A673 (cell line): ENCODE measurements around the gene CALR3. TPM values are rescaled to one million over a fixed set of nuclear protein-coding genes. Genes with fewer than 3 reads are reported as not detected.

Source experiments
- BruUV-seq: library from RNA; stranded (reverse); fragments of 400-500 nt; replicated peaks from 2 replicates; lab custom pipeline; 2021; lab: Mats Ljungman, UMichigan
- CTCF ChIA-PET: fragments of 300-600 bp; sonication (Branson Sonifier 250); formaldehyde crosslinking; loops from one replicate; lab custom pipeline; 2022; ENCODE audit warnings: antibody characterized with exemption; lab: Charles Lee
- POLR2A ChIA-PET: fragments of 300-600 bp; sonication (Branson Sonifier 250); formaldehyde crosslinking; loops from one replicate; lab custom pipeline; 2022; ENCODE audit warnings: antibody characterized with exemption; ENCODE audit not compliant: low non-redundant PET; lab: Charles Lee
- DNase-seq: peaks from one replicate; pipeline ENCODE4 v3.0.0-alpha.2; 2015; ENCODE audit warnings: low spot score
- H3K27ac ChIP-seq: fragments of 200-600 bp; sonication (generic); 2 replicates; pipeline ENCODE4 v1.5.1; 2016; ENCODE audit warnings: mixed run types, low read depth, mild to moderate bottlenecking, mixed read lengths, antibody characterized with exemption, low read length; ENCODE audit not compliant: poor library complexity, severe bottlenecking
- H3K27me3 ChIP-seq: fragments of 200-600 bp; sonication (generic); replicated peaks from 2 replicates; pipeline ENCODE4 v1.6.1; 2017; ENCODE audit warnings: mixed run types, low read depth, mild to moderate bottlenecking, mixed read lengths, antibody characterized with exemption, low read length; ENCODE audit not compliant: insufficient read depth, poor library complexity
- H3K36me3 ChIP-seq: fragments of 200-600 bp; sonication (generic); 2 replicates; pipeline ENCODE4 v1.6.1; 2016; ENCODE audit warnings: mixed run types, mild to moderate bottlenecking, mixed read lengths, antibody characterized with exemption, low read length; ENCODE audit not compliant: insufficient read depth, poor library complexity, severe bottlenecking
- H3K4me1 ChIP-seq: fragments of 200-600 bp; sonication (generic); 2 replicates; pipeline ENCODE4 v1.6.1; 2017; ENCODE audit warnings: mixed run types, mild to moderate bottlenecking, mixed read lengths, antibody characterized with exemption, low read length; ENCODE audit not compliant: insufficient read depth, poor library complexity, severe bottlenecking
- H3K4me3 ChIP-seq: fragments of 200-600 bp; sonication (generic); 2 replicates; pipeline ENCODE4 v1.5.1; 2016; ENCODE audit warnings: low read depth, mixed run types, mild to moderate bottlenecking, mixed read lengths, low read length; ENCODE audit not compliant: poor library complexity, severe bottlenecking
- H3K9me3 ChIP-seq: fragments of 200-600 bp; sonication (generic); 2 replicates; pipeline ENCODE4 v1.6.1; 2016; ENCODE audit warnings: mixed run types, low read depth, mild to moderate bottlenecking, mixed read lengths, antibody characterized with exemption, low read length; ENCODE audit not compliant: poor library complexity, severe bottlenecking
- EZH2 ChIP-seq: fragments of 200-600 bp; sonication (generic); IDR thresholded peaks from 2 replicates; pipeline ENCODE4 v1.6.1; 2017; ENCODE audit warnings: borderline replicate concordance, low read depth, mild to moderate bottlenecking, mixed read lengths, antibody characterized with exemption, low read length; ENCODE audit not compliant: poor library complexity, severe bottlenecking
- intact Hi-C: fragments of 100-400 bp; cut with micrococcal nuclease; formaldehyde crosslinking; loops from one replicate; pipeline ENCODE4 v1.10.0; 2022; ENCODE audit not compliant: unreplicated experiment
- total RNA-seq: library from RNA; stranded (reverse); gene quantifications from 2 replicates; pipeline ENCODE4 v1.2.3, GENCODE V29; 2021
- TF ChIP-seq, protein P1 (sequence below): fragments of 300-800, 200-600 bp; sonication (generic); conservative IDR thresholded peaks from 2 replicates; pipeline ENCODE4 v1.5.1; 2017; ENCODE audit warnings: low read depth, mild to moderate bottlenecking, antibody characterized with exemption, low read length, moderate library complexity, mixed read lengths

CALR3 gene
- total RNA-seq, 1 experiment from 2014 or later, result not detected

DNA sequence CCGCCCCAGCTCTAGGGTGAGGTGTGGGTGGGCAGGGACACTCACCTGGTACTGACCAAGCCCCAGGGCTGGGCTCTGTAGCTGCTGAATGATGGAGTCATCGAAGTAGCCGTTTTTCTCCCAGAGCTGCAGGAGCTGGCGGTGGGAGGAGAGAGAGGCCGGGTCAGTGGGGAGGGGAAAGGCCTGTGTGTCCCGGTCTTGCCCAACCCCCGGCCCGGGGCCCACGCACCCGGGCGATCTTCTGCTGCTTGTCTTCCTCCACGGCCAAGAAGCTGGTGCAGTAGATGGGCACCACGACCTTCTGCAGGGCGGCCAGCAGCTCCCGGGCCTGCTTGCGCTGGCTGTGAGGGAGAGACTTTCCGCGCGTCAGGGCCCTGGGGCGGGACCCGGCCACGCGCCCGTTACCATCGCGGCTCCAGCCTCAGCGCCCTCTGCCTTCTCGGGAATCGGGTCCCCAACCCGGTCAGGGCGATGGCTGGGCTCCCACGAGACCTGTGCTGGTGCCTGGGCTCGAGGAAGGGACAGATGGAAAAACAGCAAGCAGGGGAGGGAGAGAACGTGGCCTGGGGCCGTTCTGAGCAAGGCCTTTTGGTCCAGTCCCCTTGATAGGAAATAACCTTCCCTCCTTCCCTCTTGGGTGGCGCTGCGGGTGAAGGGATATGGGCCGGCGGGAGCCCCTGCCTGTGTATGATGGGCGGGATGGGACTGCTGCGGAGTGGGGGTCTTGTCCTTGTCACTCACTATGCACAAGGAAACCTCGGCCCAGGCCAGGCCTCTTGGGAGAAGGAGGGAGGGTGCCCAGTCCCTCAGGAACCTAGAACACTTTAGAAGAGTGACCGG lies 34.8 kb upstream of the CALR3 start:
- no peaks in the 10 kb centered on the region for H3K9me3 ChIP-seq
- H3K27me3 ChIP-seq, result no peaks in the 10 kb centered on the region
- intact Hi-C loops, result no loop called here
- POLR2A ChIA-PET, result no interaction called here
- no TSS peak for BruUV-seq
- peaks cover 100% of the 10 kb centered on the region for H3K36me3 ChIP-seq
- H3K27ac ChIP-seq, result no peak overlapping the region
- H3K4me3 ChIP-seq, result no peak overlapping the region
- H3K4me1 ChIP-seq, result no peaks in the 10 kb centered on the region
- CTCF ChIA-PET, result no interaction called here
- DNase-seq, result no peak
- no peak for TF ChIP-seq EZH2

DNA sequence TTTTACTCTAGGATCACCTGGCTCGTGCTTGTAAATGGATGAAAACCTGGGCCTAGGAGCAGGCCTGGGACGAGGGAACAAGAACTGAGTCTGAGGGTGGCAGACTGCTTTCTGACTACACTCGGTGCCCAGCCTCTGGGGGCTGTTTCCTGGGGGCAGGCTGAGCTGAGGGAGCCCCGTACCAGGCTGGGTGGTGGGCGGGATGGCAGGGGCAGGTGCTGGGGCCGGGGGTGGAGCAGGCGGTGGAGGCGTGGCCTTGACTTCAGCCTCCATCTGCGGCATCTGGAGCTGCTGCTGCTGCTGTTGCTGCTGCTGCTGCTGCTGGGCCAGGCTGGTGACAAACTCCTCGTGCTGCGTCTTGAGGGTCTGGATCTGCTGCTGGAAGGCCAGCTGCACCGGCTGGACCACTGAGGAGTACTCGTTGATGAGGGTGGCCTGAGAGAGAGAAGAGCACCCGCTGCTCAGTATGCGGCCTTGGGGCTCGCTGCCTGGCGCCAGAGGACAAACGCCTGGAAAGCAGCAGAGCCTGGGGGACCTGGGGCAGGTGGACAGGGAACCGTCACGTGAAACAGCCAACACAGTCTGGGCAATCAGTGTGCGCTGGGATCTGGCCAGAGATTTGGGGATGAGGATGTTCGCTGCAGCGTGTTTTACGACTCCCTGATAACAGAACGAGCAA lies 33.6 kb upstream of the CALR3 start:
- intact Hi-C loops, result no loop called here
- POLR2A ChIA-PET, result no interaction called here
- peaks cover 99% of the 10 kb centered on the region for H3K36me3 ChIP-seq
- no peak overlapping the region for H3K4me3 ChIP-seq
- H3K27ac ChIP-seq, result no peak overlapping the region
- DNase-seq, result no peak
- H3K27me3 ChIP-seq, result no peaks in the 10 kb centered on the region
- CTCF ChIA-PET, result no interaction called here
- no peaks in the 10 kb centered on the region for H3K4me1 ChIP-seq
- H3K9me3 ChIP-seq, result no peaks in the 10 kb centered on the region
- TF ChIP-seq EZH2, result no peak
- TF ChIP-seq, protein P1, sequence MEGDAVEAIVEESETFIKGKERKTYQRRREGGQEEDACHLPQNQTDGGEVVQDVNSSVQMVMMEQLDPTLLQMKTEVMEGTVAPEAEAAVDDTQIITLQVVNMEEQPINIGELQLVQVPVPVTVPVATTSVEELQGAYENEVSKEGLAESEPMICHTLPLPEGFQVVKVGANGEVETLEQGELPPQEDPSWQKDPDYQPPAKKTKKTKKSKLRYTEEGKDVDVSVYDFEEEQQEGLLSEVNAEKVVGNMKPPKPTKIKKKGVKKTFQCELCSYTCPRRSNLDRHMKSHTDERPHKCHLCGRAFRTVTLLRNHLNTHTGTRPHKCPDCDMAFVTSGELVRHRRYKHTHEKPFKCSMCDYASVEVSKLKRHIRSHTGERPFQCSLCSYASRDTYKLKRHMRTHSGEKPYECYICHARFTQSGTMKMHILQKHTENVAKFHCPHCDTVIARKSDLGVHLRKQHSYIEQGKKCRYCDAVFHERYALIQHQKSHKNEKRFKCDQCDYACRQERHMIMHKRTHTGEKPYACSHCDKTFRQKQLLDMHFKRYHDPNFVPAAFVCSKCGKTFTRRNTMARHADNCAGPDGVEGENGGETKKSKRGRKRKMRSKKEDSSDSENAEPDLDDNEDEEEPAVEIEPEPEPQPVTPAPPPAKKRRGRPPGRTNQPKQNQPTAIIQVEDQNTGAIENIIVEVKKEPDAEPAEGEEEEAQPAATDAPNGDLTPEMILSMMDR, result no peak
- BruUV-seq, result no TSS peak

DNA sequence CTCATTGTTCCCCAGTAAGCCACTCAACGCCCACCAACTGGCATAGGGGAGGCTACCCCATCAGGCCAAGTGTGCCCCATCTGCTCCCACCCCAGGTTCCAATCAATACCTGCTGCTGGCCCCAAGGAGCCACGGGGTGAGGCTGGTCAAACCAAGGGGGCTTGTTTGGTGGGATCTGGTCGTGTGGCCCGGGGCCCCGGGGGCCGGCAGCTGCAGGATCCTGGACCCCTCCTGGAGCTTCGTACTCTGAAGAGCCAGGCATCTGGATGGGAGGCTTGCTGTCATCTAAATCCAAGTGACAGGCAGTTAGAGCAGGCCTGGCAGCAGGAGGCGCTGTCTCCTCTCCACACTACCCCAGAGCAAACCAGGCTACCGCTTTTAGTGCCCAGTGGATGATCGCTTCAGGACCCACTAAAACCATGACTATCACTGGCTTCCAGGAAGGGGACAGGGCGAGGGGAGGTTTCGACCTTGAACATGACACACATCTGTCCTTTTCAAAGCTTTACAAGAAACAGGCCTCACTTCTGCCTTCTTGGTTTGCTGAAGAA lies 32.1 kb upstream of the CALR3 start:
- Histone ChIP-seq H3K27ac (no peak overlapping the region), H3K4me1 (no peaks in the 10 kb centered on the region), H3K27me3 (no peaks in the 10 kb centered on the region), H3K4me3 (no peak overlapping the region), H3K36me3 (peaks cover 98% of the 10 kb centered on the region), H3K9me3 (no peaks in the 10 kb centered on the region)
- peak; percentile 42 for DNase-seq
- intact Hi-C loops, result no loop called here
- CTCF ChIA-PET, result interaction anchor here (0.6 kb wide), 1 partner anchor 99 kb away, joined by 3 read pairs; no protein-coding TSS in a partner anchor
- TF ChIP-seq, protein P1, result peak; percentile 62
- no peak for TF ChIP-seq EZH2
- no TSS peak for BruUV-seq
- POLR2A ChIA-PET, result no interaction called here
